Measurements from ENCODE around the gene BCR. TPM values are rescaled to one million over a fixed set of nuclear protein-coding genes. Genes with fewer than 3 reads are reported as not detected.

The BCR gene
- total RNA-seq, 4 donors from 2014 or later = 36.9 to 514 (median 91.0) TPM

DNA sequence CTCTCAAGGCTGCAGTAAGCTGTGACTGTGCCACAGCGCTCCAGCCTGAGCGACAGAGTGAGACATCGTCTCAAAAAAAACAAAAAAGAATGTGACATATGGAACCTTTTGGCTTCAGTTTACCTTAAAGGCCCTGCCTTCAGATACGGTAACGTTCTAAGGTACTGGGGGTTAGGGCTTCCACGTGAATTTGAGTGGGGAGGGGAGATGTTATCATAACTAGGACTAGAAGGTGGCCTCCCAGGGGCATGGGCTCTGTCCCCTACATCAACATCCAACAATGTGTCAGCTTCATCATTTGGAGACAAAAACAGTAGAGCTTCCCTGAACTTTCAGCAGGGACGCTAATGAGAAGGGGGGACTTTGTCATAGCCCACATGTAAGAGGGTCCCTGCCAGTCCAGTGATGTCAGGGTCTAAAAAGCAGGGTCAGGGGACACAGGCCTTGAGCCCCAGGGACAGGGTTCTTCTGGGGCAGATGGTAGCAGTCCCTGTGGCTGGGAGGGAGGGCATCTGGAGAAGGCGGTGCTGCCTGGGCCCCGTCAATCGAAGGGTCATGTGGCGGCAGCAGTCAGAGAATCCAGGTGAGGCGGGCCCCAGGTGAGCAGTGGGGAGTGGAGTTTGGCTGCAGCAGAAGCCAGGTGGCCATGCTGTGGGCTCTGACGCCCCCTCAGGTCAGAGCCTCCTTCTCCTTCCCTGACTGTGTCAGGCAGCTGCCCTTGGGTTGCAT is 79.8 kb downstream of the BCR start:
- in situ Hi-C loops (cut with MboI; ENCODE audit: low pct_ligation_motif_present in 1 of 4, low pct_unique_long_range_greater_than_20kb in 1 of 4, low sequenced_read_pairs in 3 of 4) = no loop called here
- no peak for TF ChIP-seq EP300 (IDR thresholded peaks at IDR 0.05; ENCODE audit: low read depth)
- no peak for TF ChIP-seq POLR2AphosphoS5 (IDR thresholded peaks at IDR 0.05)
- no peak for TF ChIP-seq CTCF (IDR thresholded peaks at IDR 0.05)
- no peak for TF ChIP-seq POLR2A (IDR thresholded peaks at IDR 0.05)
- 94 to 98% methylated on average over 7 to 13 of the region's 13 CpGs for WGBS, 2 donors (ENCODE audit: low coverage in 1 of 2)
- Histone ChIP-seq H3K27me3 (no peaks in the 10 kb centered on the region), H3K9me3 (no peaks in the 10 kb centered on the region), H3K4me3 (no peak overlapping the region), H3K4me1 (peaks cover 13 to 23% (median 15%) of the 10 kb centered on the region in 4 donors), H3K36me3 (peaks cover 0 to 10% (median 0%) of the 10 kb centered on the region in 4 donors), H3K27ac (no peak overlapping the region)
- no peak for DNase-seq
- intact Hi-C loops (cut with DNase I; ENCODE audit: low total_unique reads) = no loop called here

DNA sequence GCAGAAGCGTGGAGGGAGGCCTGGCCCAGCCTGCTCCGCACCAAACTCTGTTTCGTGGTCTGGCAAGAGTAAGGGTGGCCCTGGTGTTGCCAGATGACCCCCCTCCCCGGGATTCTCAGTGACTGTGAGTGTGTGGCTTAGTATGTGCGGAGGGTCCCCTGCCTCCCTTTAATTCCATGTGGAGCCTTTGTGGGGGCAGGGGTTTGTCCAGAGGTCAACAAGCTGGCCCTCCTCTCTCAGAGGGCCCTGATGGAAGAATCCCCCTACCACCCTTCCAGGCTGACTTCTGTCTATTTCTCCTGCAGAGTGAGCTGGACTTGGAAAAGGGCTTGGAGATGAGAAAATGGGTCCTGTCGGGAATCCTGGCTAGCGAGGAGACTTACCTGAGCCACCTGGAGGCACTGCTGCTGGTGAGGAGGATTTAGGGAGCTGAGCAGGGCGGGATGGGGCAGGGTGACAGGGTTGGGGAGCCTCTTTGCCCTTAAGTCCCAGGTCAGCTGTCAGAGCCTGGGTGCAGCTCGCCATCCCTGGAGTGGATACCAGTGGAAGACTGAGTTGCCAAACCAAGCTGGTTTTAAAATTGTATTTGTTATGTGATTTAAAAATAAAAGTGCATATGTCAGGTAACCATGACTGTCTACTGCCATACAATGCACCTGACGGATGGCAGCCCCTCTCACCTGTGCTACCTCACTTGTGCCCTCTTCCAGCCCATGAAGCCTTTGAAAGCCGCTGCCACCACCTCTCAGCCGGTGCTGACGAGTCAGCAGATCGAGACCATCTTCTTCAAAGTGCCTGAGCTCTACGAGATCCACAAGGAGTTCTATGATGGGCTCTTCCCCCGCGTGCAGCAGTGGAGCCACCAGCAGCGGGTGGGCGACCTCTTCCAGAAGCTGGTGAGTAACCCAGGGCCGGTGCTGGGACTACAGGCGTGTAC is 80.6 kb downstream of the BCR start:
- Histone ChIP-seq H3K36me3 (peaks cover 0 to 10% (median 0%) of the 10 kb centered on the region in 4 donors), H3K27me3 (no peaks in the 10 kb centered on the region), H3K4me1 (peaks cover 13 to 23% (median 15%) of the 10 kb centered on the region in 4 donors), H3K9me3 (no peaks in the 10 kb centered on the region), H3K4me3 (no peak overlapping the region), H3K27ac (no peak overlapping the region)
- TF ChIP-seq CTCF (IDR thresholded peaks at IDR 0.05) = no peak
- no peak for TF ChIP-seq EP300 (IDR thresholded peaks at IDR 0.05; ENCODE audit: low read depth)
- TF ChIP-seq POLR2AphosphoS5 (IDR thresholded peaks at IDR 0.05) = no peak
- no peak for TF ChIP-seq POLR2A (IDR thresholded peaks at IDR 0.05)
- in situ Hi-C loops (cut with MboI; ENCODE audit: low pct_ligation_motif_present in 1 of 4, low pct_unique_long_range_greater_than_20kb in 1 of 4, low sequenced_read_pairs in 3 of 4) = no loop called here
- WGBS, 2 donors (ENCODE audit: low coverage in 1 of 2) = 97% methylated on average over 21 of the region's 21 CpGs; no CpG with 5 or more reads in 1 of the 2 donors
- intact Hi-C loops (cut with DNase I; ENCODE audit: low total_unique reads) = no loop called here
- no peak for DNase-seq

GRCh38 chr22:23261900-23262450 is 81.7 kb downstream of the BCR start:
- Histone ChIP-seq H3K27me3 (no peaks in the 10 kb centered on the region), H3K9me3 (no peaks in the 10 kb centered on the region), H3K4me3 (no peak overlapping the region), H3K4me1 (peaks cover 6 to 13% (median 7%) of the 10 kb centered on the region in 4 donors), H3K27ac (no peak overlapping the region), H3K36me3 (peaks cover 0 to 10% (median 0%) of the 10 kb centered on the region in 4 donors)
- in situ Hi-C loops (cut with MboI; ENCODE audit: low pct_ligation_motif_present in 1 of 4, low pct_unique_long_range_greater_than_20kb in 1 of 4, low sequenced_read_pairs in 3 of 4) = no loop called here
- no peak for DNase-seq
- TF ChIP-seq POLR2A (IDR thresholded peaks at IDR 0.05) = no peak
- no peak for TF ChIP-seq EP300 (IDR thresholded peaks at IDR 0.05; ENCODE audit: low read depth)
- TF ChIP-seq CTCF (IDR thresholded peaks at IDR 0.05) = no peak
- no peak for TF ChIP-seq POLR2AphosphoS5 (IDR thresholded peaks at IDR 0.05)
- intact Hi-C loops (cut with DNase I; ENCODE audit: low total_unique reads) = no loop called here
- 88% methylated on average over 10 of the region's 10 CpGs; no CpG with 5 or more reads in 1 of the 2 donors for WGBS, 2 donors (ENCODE audit: low coverage in 1 of 2)

Measured in transverse colon (tissue), 4 donors.